Fibroblast of mammary gland (primary cell): ENCODE measurements around the gene DYNLRB2.
A peak's percentile ranks its signal among the peaks of the same experiment; 100 is the strongest.

Experiments
- DNase-seq: peaks from one replicate; pipeline ENCODE4 v3.0.0-alpha.2; 2010; ENCODE audit warnings: low read depth
- H3K4me3 ChIP-seq: 2 replicates; pipeline ENCODE4 v1.5.1; 2011; ENCODE audit warnings: low read depth, mild to moderate bottlenecking, low read length, moderate library complexity; ENCODE audit not compliant: control insufficient read depth
- TF ChIP-seq, protein P1 (sequence below): conservative IDR thresholded peaks from 2 replicates; pipeline ENCODE4 v1.5.1; 2011; ENCODE audit warnings: low read depth, low read length, inconsistent platforms; ENCODE audit not compliant: control insufficient read depth, insufficient read depth

DYNLRB2 gene

DNA sequence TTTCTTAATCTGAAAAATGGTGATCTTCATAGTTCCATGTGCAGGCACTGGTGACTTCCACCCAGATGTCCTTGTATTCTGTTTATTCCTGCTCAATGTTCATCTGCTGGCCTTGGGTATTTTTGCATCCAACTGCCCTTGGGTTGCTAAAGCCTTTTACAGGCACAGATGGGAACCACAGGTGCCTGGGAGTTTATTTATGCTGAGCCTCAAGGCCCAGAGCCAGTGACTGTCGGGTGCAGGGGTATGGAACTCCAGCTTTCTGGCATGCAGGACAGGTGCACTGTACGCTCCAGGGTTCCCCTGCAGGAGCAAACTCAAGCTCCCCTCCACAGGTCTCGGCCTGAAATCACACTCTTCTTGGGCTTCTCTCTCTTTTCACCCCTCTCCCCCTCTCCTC lies 22.3 kb downstream of the DYNLRB2 start:
- TF ChIP-seq, protein P1, sequence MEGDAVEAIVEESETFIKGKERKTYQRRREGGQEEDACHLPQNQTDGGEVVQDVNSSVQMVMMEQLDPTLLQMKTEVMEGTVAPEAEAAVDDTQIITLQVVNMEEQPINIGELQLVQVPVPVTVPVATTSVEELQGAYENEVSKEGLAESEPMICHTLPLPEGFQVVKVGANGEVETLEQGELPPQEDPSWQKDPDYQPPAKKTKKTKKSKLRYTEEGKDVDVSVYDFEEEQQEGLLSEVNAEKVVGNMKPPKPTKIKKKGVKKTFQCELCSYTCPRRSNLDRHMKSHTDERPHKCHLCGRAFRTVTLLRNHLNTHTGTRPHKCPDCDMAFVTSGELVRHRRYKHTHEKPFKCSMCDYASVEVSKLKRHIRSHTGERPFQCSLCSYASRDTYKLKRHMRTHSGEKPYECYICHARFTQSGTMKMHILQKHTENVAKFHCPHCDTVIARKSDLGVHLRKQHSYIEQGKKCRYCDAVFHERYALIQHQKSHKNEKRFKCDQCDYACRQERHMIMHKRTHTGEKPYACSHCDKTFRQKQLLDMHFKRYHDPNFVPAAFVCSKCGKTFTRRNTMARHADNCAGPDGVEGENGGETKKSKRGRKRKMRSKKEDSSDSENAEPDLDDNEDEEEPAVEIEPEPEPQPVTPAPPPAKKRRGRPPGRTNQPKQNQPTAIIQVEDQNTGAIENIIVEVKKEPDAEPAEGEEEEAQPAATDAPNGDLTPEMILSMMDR, result no peak
- DNase-seq, result no peak
- no peak overlapping the region for H3K4me3 ChIP-seq

DNA sequence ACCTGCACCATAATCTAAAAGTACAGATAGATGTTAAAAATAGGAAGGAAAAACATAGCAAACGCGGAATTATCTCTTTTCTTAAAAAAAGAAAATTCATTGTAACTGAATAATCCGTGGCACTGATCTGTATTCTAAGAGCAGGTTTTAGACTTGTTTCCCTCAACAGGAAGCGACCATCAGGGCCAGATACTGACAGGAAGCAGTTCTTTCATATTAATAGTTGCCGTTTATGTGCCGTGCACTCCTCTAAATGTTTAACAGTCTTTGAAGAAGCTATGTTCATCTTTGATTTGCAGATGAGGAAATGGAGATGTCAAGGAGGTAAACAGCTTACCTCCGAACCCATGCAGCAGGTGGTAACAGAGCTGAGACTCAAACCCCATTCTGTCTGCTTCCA lies 23.6 kb downstream of the DYNLRB2 start:
- TF ChIP-seq, protein P1, result no peak
- no peak overlapping the region for H3K4me3 ChIP-seq
- no peak for DNase-seq

DNA sequence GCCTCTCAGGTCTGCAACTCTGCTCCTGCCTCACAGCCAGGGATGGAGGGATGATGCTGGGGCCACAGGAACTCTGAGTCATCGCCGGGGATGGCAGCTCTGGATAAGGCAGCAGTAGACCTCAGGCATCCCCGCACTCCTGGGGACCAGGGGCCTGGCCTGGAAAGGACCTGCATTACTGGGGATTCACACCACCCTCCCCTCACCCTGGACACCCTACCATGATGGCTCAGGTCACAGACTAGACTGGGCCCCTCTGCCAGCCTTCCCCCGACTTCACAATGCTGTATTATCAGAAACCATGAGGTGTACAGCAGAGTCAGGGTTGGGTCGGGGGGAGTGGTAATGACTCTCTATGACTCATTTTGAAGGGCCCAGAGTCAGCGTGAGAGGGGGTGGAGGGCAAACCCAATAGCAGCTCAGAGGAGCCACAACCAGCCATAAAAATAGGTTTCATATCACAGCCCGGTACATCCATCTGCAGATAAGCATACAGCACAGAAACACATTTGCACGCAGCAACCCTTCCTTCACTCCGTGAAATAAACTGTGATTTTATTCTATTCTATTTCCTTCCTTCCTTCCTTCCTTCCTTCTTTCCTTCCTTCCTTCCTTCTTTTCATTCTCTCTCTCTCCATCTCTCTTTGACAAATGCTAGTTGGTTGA lies 28.8 kb downstream of the DYNLRB2 start:
- TF ChIP-seq, protein P1, result no peak
- peak; percentile 32 for DNase-seq
- H3K4me3 ChIP-seq, result no peak overlapping the region

DNA sequence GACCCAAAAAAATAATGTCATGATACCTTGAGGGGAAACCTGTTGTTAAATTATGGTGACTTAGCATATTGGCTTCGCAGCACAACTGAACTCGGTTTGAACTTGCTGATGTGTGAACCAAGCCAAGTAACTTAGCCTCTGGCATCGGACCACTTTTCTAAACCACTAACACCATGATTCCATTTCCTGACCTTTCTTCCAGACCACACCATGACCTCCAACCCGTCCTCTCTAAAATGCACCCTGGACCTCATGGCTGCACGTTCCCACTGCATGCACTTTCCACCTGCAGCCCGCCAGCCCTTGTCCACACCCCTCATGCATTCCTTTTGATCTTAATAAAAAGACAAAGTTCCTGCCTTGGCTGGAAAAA lies 29.3 kb downstream of the DYNLRB2 start:
- DNase-seq, result peak; percentile 60
- TF ChIP-seq, protein P1, result no peak
- no peak overlapping the region for H3K4me3 ChIP-seq

DNA sequence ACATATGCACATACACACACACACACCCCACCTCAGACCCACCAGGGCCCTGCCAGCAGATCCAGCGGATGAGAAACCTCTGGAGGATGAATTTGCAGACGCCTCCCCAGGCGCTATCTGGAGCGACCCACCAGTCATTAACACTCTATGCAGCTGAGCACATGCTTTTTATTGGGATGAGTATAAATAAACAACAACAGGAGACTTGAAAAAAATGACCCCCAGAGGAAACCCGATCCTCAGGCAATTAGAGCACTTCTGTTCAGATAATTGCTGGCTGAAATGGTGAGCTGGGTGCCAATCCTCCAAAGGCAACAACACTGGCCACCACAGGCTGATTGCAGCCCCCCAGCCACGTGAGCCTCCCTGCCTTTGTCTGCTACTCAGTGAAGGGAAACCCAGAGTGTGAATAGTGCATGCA lies 32.9 kb downstream of the DYNLRB2 start:
- no peak overlapping the region for H3K4me3 ChIP-seq
- TF ChIP-seq, protein P1, result no peak
- DNase-seq, result no peak

DNA sequence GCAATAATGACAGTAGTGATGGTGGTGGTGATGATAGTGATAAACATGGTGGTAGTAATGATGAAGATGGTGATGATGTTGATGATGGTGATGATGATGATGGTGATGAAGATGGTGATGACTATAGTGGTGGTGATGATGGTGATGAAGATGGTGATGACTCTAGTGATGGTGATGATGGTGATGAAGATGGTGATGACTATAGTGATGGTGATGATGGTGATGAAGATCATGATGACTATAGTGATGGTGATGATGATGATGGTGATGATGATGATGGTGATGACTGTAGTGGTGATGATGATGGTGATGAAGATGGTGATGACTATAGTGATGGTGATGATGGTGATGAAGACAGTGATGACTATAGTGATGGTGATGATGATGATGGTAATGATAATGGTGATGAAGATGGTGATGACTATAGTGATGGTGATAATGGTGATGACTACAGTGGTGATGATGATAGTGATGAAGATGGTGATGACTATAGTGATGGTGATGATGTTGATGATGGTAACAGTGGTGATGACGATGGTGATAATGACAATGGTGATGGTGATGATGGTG lies 35.6 kb downstream of the DYNLRB2 start:
- TF ChIP-seq, protein P1, result no peak
- no peak for DNase-seq
- H3K4me3 ChIP-seq, result no peak overlapping the region
